GM19193 (cell line): ENCODE results near the gene DIP2C.

Experiments
- POLR2A ChIP-seq: IDR thresholded peaks from 4 replicates; pipeline ENCODE4 v1.6.1; 2011; ENCODE audit not compliant: insufficient read depth, insufficient read length; ENCODE audit errors: extremely low read depth

The DIP2C gene

GRCh38 chr10:423178-423577 is 266.3 kb downstream of the DIP2C start:
- no peak for TF ChIP-seq POLR2A

- no peak for TF ChIP-seq POLR2A
Measured at GRCh38 chr10:422675-423074, 266.8 kb downstream of the DIP2C start.

GRCh38 chr10:422241-422640 is 267.2 kb downstream of the DIP2C start:
- no peak for TF ChIP-seq POLR2A

- no peak for TF ChIP-seq POLR2A
Measured at GRCh38 chr10:421170-421569, 268.3 kb downstream of the DIP2C start.

- no peak for TF ChIP-seq POLR2A
Measured at GRCh38 chr10:420154-421121, 269.0 kb downstream of the DIP2C start.

GRCh38 chr10:418894-419293 is 270.6 kb downstream of the DIP2C start:
- TF ChIP-seq POLR2A: no peak

- no peak for TF ChIP-seq POLR2A
Measured at GRCh38 chr10:418226-418625, 271.2 kb downstream of the DIP2C start.

- TF ChIP-seq POLR2A: no peak
Measured at GRCh38 chr10:416091-416515, 273.4 kb downstream of the DIP2C start.

- TF ChIP-seq POLR2A: no peak
Measured at GRCh38 chr10:413662-414071, 275.8 kb downstream of the DIP2C start.

- TF ChIP-seq POLR2A: no peak
Measured at GRCh38 chr10:412109-412508, 277.4 kb downstream of the DIP2C start.

GRCh38 chr10:411603-412002 is 277.9 kb downstream of the DIP2C start:
- no peak for TF ChIP-seq POLR2A

GRCh38 chr10:409408-410040 is 279.9 kb downstream of the DIP2C start:
- no peak for TF ChIP-seq POLR2A

GRCh38 chr10:408236-408635 is 281.2 kb downstream of the DIP2C start:
- TF ChIP-seq POLR2A: no peak

- TF ChIP-seq POLR2A: no peak
Measured at GRCh38 chr10:406976-407375, 282.5 kb downstream of the DIP2C start.

- TF ChIP-seq POLR2A: no peak
Measured at GRCh38 chr10:405648-406047, 283.8 kb downstream of the DIP2C start.

- TF ChIP-seq POLR2A: no peak
Measured at GRCh38 chr10:404991-405390, 284.5 kb downstream of the DIP2C start.
